Natural killer cell (primary cell): ENCODE results near the gene AK1. TPM values are rescaled to one million over a fixed set of nuclear protein-coding genes. Genes with fewer than 3 reads are reported as not detected.

ENCODE experiments used
- ATAC-seq, 3 donors: fragments of 150-1000 bp in 2 of 3; fragments of 200-7000 bp in 1 of 3; cut with Tn5 transposase; 1 replicate in 1 of 3; 2 replicates in 2 of 3; pipeline ENCODE4 v1.10.0; 2021; ENCODE audit warnings: mild to moderate bottlenecking in 2 of 3, moderate library complexity in 2 of 3
- DNase-seq, 2 donors: peaks; one replicate each; pipeline versions ENCODE4 v3.0.0 to v3.0.0-alpha.2; 2013 to 2021; ENCODE audit warnings: mixed read lengths in 1 of 2
- H3K27ac ChIP-seq: one replicate; pipeline ENCODE4 v1.5.1; 2013; ENCODE audit warnings: mild to moderate bottlenecking, low read length
- H3K27me3 ChIP-seq: one replicate; pipeline ENCODE4 v1.6.1; 2013; ENCODE audit warnings: low read length; ENCODE audit not compliant: control insufficient read depth, insufficient read depth
- H3K36me3 ChIP-seq: one replicate; pipeline ENCODE4 v1.6.1; 2013; ENCODE audit warnings: low read length; ENCODE audit not compliant: control insufficient read depth, insufficient read depth
- H3K4me1 ChIP-seq: one replicate; pipeline ENCODE4 v1.6.1; 2013; ENCODE audit warnings: low read length; ENCODE audit not compliant: control insufficient read depth, insufficient read depth
- H3K4me3 ChIP-seq: one replicate; pipeline ENCODE4 v1.5.1; 2013; ENCODE audit warnings: low read length
- H3K9me3 ChIP-seq: one replicate; pipeline ENCODE4 v1.6.1; 2013; ENCODE audit warnings: low read length; ENCODE audit not compliant: control insufficient read depth, insufficient read depth
- H3K27ac Mint-ChIP-seq, 2 donors: one replicate each; pipeline ENCODE4 v1.8.0; 2022; ENCODE audit warnings: mild to moderate bottlenecking in 2 of 2, mixed read lengths in 2 of 2, moderate library complexity in 1 of 2
- H3K27me3 Mint-ChIP-seq, 2 donors: one replicate each; pipeline ENCODE4 v1.8.0; 2022; ENCODE audit warnings: low read depth in 2 of 2, mixed read lengths in 2 of 2
- H3K36me3 Mint-ChIP-seq: one replicate; pipeline ENCODE4 v1.8.0; 2022; ENCODE audit warnings: mixed read lengths
- H3K4me1 Mint-ChIP-seq, 2 donors: one replicate each; pipeline ENCODE4 v1.8.0; 2022; ENCODE audit warnings: mixed read lengths in 2 of 2
- H3K4me3 Mint-ChIP-seq: one replicate; pipeline ENCODE4 v1.8.0; 2022; ENCODE audit warnings: mild to moderate bottlenecking, moderate library complexity, mixed read lengths
- H3K9me3 Mint-ChIP-seq, 2 donors: one replicate each; pipeline ENCODE4 v1.8.0; 2022; ENCODE audit warnings: mixed read lengths in 2 of 2
- WGBS: methylation state at CpG from one replicate; pipeline ENCODE4 v1.1.7; 2013; ENCODE audit warnings: missing lambda C conversion rate; ENCODE audit not compliant: insufficient coverage; 5-methylcytosine and 5-hydroxymethylcytosine counted together
- intact Hi-C: fragments of 100-400 bp; cut with micrococcal nuclease; formaldehyde crosslinking; loops from one replicate; pipeline ENCODE4 v1.14.2; 2022
- total RNA-seq, 4 donors: library from RNA; stranded (reverse); fragments of 120-200 nt in 1 of 4; gene quantifications; one replicate each; pipeline versions ENCODE4 v1.2.3 to v1.2.4, GENCODE V29; 2013 to 2022
- TF ChIP-seq, protein P1 (sequence below): fragments of 200-600 bp; IDR thresholded peaks from one replicate; pipeline ENCODE4 v1.8.0; 2022; ENCODE audit warnings: antibody characterized with exemption

The AK1 gene
- total RNA-seq, 3 donors from 2014 or later (not counting 1 experiment from before 2014, with no cell fraction given): 47.3 to 76.3 (median 54.2) TPM

DNA sequence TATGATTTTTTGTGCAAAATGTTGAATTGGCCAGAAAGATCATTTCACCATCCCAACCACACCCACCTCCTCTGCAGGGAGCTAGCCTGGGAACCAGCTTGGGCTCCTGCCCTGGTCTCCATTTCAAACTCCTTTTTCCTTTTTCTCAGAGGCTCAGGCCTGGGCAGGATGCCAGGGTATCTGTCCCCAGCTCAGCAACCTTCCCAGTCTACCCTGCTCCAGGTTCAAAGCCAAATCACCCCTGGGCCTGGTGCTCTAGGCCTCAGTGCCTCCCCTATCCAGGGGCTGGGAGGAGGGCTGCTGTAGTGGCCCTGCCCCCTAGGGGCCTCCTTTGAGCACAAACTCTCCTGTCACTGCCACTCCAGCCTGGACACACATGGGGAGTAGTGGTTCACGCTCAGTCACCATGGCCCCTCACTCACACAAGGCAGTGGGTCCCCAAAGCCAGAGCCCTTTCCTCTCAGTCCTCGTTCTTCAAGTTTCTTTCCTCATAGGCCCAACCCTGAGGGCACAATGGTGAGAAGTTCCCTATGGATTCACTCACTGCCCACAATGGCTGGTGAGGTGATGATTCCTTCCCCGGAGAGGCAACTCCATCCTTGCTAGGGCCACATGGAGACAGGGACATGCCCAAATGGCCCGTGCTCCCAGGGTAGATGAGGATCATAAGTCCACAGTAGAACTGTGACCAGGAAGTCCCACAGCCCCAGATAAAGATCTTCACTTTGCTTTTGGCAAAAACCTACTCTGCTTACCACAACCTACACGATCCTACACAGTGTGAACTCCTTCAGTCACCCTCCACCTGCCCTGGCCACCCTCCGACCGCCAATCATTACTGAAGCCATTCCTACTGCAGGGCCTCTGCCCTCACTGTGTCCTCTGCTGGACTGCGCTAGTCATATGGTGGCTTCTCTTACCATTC, 41.0 kb upstream of the AK1 start:
- peaks cover 6% of the 10 kb centered on the region for H3K36me3 ChIP-seq
- peaks cover 65% of the 10 kb centered on the region for H3K4me1 ChIP-seq
- no peak overlapping the region for H3K4me3 ChIP-seq
- H3K27ac Mint-ChIP-seq: peak overlapping the region; percentile 46 to 81
- no peak for ATAC-seq
- H3K9me3 Mint-ChIP-seq: no peaks in the 10 kb centered on the region
- 68% methylated on average over 8 of the region's 8 CpGs for WGBS
- H3K27me3 ChIP-seq: peaks cover 3% of the 10 kb centered on the region
- no peaks in the 10 kb centered on the region for H3K36me3 Mint-ChIP-seq
- TF ChIP-seq, protein P1, sequence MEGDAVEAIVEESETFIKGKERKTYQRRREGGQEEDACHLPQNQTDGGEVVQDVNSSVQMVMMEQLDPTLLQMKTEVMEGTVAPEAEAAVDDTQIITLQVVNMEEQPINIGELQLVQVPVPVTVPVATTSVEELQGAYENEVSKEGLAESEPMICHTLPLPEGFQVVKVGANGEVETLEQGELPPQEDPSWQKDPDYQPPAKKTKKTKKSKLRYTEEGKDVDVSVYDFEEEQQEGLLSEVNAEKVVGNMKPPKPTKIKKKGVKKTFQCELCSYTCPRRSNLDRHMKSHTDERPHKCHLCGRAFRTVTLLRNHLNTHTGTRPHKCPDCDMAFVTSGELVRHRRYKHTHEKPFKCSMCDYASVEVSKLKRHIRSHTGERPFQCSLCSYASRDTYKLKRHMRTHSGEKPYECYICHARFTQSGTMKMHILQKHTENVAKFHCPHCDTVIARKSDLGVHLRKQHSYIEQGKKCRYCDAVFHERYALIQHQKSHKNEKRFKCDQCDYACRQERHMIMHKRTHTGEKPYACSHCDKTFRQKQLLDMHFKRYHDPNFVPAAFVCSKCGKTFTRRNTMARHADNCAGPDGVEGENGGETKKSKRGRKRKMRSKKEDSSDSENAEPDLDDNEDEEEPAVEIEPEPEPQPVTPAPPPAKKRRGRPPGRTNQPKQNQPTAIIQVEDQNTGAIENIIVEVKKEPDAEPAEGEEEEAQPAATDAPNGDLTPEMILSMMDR: no peak
- peaks cover 15 to 42% of the 10 kb centered on the region in 2 donors for H3K4me1 Mint-ChIP-seq
- peak overlapping the region; percentile 21 for H3K27ac ChIP-seq
- peak overlapping the region; percentile 45 for H3K4me3 Mint-ChIP-seq
- H3K27me3 Mint-ChIP-seq: no peaks in the 10 kb centered on the region
- H3K9me3 ChIP-seq: no peaks in the 10 kb centered on the region
- DNase-seq: peak in 1 of 2 donors; percentile 33
- intact Hi-C loops: loop anchor here (2.0 to 10.0 kb wide), 3 partner anchors 56 to 694 kb away; partner anchors contain the start of gene FPGS

DNA sequence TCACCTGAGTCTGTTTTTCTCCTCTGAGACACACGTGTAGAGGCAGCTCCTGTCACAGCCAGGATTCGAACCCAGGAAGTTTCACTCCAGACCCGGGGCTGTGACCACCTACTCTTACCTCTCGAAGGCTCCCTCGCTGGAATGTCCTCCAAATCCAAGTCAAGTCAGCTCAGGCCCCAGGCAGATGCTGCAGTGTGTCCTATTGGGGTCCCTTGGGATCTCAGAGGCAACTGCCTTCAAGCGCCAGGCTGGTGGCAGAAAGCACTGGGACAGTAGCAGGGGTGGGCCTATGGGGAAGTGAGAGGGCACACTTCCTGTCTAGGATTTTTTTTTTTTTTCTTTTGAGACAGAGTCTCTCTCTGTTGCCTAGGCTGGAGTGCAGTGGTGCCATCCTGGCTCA, 40.1 kb upstream of the AK1 start:
- H3K27ac Mint-ChIP-seq: peak overlapping the region in 1 of 2 donors; percentile 74
- peaks cover 65% of the 10 kb centered on the region for H3K4me1 ChIP-seq
- ATAC-seq: no peak
- H3K27me3 ChIP-seq: peaks cover 3% of the 10 kb centered on the region
- WGBS: 44% methylated on average over 6 of the region's 6 CpGs
- peak overlapping the region; percentile 56 for H3K27ac ChIP-seq
- no peaks in the 10 kb centered on the region for H3K27me3 Mint-ChIP-seq
- no peaks in the 10 kb centered on the region for H3K36me3 Mint-ChIP-seq
- no peaks in the 10 kb centered on the region for H3K9me3 ChIP-seq
- intact Hi-C loops: loop anchor here (1.0 to 10.0 kb wide), 4 partner anchors 11 to 693 kb away; partner anchors contain the start of gene FPGS
- DNase-seq: peak in 1 of 2 donors; percentile 40
- peaks cover 15 to 42% of the 10 kb centered on the region in 2 donors for H3K4me1 Mint-ChIP-seq
- H3K4me3 ChIP-seq: peak overlapping the region; percentile 30
- H3K36me3 ChIP-seq: peaks cover 11% of the 10 kb centered on the region
- H3K9me3 Mint-ChIP-seq: no peaks in the 10 kb centered on the region
- H3K4me3 Mint-ChIP-seq: peak overlapping the region; percentile 62
- TF ChIP-seq, protein P1: no peak

DNA sequence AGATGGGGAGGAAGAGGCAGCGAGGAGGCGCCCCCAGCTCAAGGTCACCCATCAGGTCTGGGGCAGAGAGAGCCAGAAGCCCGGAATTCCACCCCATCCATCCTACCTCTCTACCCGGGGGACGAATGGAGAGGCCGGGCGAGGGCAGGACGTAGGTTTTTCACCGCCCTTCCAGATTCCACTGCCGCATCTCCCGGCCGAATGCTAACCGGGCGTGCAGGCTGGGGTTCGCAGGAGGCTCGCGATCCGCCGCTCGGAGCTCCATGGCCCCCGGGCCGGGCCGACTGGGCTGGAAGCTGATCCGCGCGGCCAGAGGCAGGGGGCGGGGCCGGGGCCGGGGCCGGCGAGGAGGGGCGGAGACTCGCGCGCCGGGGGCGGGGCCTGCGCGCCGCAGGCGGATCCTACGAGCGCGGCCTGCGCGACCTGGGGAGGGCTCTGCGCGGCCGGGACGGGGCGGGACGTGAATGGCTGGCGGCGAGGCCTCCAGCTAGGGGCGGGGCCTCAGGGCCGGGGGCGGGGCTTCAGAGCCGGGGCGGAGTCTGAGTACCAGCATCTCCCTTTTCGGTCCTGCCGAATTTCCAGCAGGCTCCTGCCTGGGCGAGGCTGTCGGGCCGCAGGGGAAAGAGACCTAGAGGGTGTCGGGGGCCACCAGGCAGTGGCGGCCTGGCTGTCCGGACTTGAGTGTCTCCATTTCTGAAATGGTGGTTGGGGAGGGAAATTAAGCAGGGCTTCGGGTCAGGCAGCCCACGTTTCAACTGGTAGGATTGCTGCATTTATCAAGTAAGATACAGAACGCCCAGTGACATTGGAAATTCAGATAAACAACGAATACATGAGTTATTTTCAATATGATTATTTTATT, 39.5 kb upstream of the AK1 start, which contains the start of gene ST6GALNAC4:
Gene ST6GALNAC4 (minus strand): TSS at position 322 of the 862 bp plus-strand sequence. CDS start 622 bp downstream, outside the sequence.
- H3K27ac ChIP-seq: peak within 1 kb of the TSS; percentile 76
- TF ChIP-seq, protein P1: no peak
- intact Hi-C loops: loop anchor here (1.0 to 10.0 kb wide), 3 partner anchors 11 to 692 kb away; no protein-coding TSS in a partner anchor

More for the DNA sequence above, 39.5 kb upstream of the AK1 start, which contains the start of gene ST6GALNAC4:
- Histone ChIP-seq H3K9me3 (no peaks in the 10 kb centered on the region), H3K4me1 (peaks cover 62% of the 10 kb centered on the region), H3K4me3 (peak within 1 kb of the TSS; percentile 84), H3K36me3 (peaks cover 18% of the 10 kb centered on the region), H3K27me3 (no peaks in the 10 kb centered on the region)
- 2% methylated on average over 69 of the region's 71 CpGs for WGBS
- Mint-ChIP-seq H3K36me3 (no peaks in the 10 kb centered on the region), H3K4me3 (peak within 1 kb of the TSS; percentile 79), H3K27ac (peak within 1 kb of the TSS in 1 of 2 donors; percentile 74), H3K27me3 (no peaks in the 10 kb centered on the region), H3K4me1 (peaks cover 15 to 40% of the 10 kb centered on the region in 2 donors), H3K9me3 (no peaks in the 10 kb centered on the region)
- DNase-seq (peak; percentile 93 to 96), ATAC-seq (peak; percentile 97 to 99 (median 98))
